Measurements from ENCODE around the gene MYH4. TPM values are rescaled to one million over a fixed set of nuclear protein-coding genes. Genes with fewer than 3 reads are reported as not detected.

The MYH4 gene
- not detected for polyA plus RNA-seq (2012; ENCODE audit: insufficient read length, low read depth)

DNA sequence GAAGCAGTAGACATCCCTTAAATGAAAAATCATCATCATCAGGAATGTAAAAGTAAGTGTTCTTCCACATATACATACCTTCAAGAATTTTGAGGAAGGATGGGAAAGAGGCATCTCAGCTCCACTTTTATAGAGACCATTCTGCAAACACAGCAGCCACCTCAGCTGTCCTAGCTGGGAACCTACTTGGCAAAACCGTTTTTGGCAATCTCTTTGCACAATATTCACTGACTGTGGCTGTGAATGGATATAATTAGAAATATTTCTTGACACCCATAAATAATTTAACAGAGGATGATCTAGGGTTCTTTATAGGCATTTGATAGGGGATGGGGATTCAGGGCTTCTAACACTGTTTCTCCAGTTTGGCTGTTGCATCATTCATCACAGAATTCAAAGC lies at the start of gene MYH4:
MYH4 (minus strand) TSS at position 101 of the 400 bp plus-strand sequence. CDS start 2,814 bp downstream, outside the sequence.
- TF ChIP-seq TAF1 (IDR thresholded peaks at IDR 0.05; ENCODE audit: borderline replicate concordance, insufficient read depth, low read length) (no peak), SIN3A (IDR thresholded peaks at IDR 0.05; ENCODE audit: borderline replicate concordance, insufficient read depth, low read length) (no peak), FOXP2 (optimal IDR thresholded peaks at IDR 0.05; ENCODE audit: borderline replicate concordance, extremely low read depth, extremely low read length, insufficient read depth) (no peak), POLR2AphosphoS5 (IDR thresholded peaks at IDR 0.05; ENCODE audit: low read depth, low read length) (no peak)
- TF ChIP-seq, protein P1, sequence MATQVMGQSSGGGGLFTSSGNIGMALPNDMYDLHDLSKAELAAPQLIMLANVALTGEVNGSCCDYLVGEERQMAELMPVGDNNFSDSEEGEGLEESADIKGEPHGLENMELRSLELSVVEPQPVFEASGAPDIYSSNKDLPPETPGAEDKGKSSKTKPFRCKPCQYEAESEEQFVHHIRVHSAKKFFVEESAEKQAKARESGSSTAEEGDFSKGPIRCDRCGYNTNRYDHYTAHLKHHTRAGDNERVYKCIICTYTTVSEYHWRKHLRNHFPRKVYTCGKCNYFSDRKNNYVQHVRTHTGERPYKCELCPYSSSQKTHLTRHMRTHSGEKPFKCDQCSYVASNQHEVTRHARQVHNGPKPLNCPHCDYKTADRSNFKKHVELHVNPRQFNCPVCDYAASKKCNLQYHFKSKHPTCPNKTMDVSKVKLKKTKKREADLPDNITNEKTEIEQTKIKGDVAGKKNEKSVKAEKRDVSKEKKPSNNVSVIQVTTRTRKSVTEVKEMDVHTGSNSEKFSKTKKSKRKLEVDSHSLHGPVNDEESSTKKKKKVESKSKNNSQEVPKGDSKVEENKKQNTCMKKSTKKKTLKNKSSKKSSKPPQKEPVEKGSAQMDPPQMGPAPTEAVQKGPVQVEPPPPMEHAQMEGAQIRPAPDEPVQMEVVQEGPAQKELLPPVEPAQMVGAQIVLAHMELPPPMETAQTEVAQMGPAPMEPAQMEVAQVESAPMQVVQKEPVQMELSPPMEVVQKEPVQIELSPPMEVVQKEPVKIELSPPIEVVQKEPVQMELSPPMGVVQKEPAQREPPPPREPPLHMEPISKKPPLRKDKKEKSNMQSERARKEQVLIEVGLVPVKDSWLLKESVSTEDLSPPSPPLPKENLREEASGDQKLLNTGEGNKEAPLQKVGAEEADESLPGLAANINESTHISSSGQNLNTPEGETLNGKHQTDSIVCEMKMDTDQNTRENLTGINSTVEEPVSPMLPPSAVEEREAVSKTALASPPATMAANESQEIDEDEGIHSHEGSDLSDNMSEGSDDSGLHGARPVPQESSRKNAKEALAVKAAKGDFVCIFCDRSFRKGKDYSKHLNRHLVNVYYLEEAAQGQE (IDR thresholded peaks at IDR 0.05; ENCODE audit: insufficient read depth in 1 of 2, low read depth in 2 of 2, low read length in 2 of 2) = no peak

DNA sequence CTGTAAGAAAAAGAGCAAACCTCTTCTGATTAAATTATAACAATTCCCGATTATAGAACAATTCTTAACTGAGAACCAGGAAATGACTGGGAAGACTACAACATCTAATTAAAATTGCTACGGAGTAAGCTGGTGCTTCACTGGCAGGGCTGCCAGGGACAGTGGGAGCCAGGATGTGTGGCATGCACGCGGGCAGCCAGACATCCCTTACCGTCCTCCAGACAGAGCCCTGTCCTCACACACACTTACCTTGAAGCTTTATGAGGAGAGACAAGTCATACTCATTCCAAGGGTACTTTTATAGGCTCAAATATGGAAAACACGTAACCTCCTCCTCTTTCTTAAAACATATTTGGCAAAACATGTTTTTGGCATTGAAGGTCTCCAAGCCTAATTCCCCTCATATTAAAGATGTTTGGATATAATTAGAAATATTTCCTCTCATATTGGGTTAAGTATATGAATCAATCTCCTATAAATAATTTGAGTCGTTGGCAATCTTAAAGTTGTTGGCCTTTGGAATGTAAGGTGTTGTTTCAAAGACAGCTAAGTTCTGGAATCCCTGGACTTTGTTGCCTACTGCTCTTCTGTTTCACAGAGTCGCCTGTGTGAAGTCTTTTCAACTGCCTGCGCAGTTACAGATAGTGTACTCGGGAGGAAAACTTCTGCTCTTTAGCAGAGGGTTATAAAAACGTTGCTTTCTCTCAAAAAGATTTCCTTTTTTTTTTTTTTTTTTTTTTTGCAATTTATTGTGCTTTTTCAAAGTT lies 49.1 kb upstream of the MYH4 start, which contains the start of gene MYH1:
MYH1 (minus strand) TSS at position 272 of the 767 bp plus-strand sequence. CDS start 1,900 bp downstream, outside the sequence.
- TF ChIP-seq POLR2AphosphoS5 (IDR thresholded peaks at IDR 0.05; ENCODE audit: low read depth, low read length) = no peak
- TF ChIP-seq FOXP2 (optimal IDR thresholded peaks at IDR 0.05; ENCODE audit: borderline replicate concordance, extremely low read depth, extremely low read length, insufficient read depth) = no peak
- no peak for TF ChIP-seq TAF1 (IDR thresholded peaks at IDR 0.05; ENCODE audit: borderline replicate concordance, insufficient read depth, low read length)
- TF ChIP-seq SIN3A (IDR thresholded peaks at IDR 0.05; ENCODE audit: borderline replicate concordance, insufficient read depth, low read length) = no peak
- TF ChIP-seq, protein P1 (IDR thresholded peaks at IDR 0.05; ENCODE audit: insufficient read depth in 1 of 2, low read depth in 2 of 2, low read length in 2 of 2) = no peak

DNA sequence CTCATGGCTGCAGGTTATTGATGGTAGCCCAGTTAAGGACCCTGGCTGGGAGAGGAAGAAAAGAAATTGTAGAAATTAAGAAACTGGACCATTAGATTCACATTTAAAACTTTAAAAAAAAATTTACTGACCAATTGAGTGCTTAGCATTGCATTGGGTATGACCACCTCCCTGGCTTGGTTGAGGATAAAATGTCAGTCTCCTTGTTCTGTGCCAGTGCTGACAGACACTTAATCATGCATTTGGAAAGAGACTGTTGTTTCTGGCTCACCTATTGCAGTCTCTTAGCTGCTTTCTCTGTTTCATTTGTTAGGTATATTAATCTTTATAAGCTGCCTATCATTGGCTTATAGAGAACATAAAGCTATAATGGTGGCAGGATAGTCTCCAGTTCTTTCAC lies 47.3 kb upstream of the MYH4 start:
- TF ChIP-seq FOXP2 (optimal IDR thresholded peaks at IDR 0.05; ENCODE audit: borderline replicate concordance, extremely low read depth, extremely low read length, insufficient read depth) = no peak
- no peak for TF ChIP-seq SIN3A (IDR thresholded peaks at IDR 0.05; ENCODE audit: borderline replicate concordance, insufficient read depth, low read length)
- TF ChIP-seq TAF1 (IDR thresholded peaks at IDR 0.05; ENCODE audit: borderline replicate concordance, insufficient read depth, low read length) = no peak
- no peak for TF ChIP-seq POLR2AphosphoS5 (IDR thresholded peaks at IDR 0.05; ENCODE audit: low read depth, low read length)
- TF ChIP-seq, protein P1 (IDR thresholded peaks at IDR 0.05; ENCODE audit: insufficient read depth in 1 of 2, low read depth in 2 of 2, low read length in 2 of 2) = no peak

DNA sequence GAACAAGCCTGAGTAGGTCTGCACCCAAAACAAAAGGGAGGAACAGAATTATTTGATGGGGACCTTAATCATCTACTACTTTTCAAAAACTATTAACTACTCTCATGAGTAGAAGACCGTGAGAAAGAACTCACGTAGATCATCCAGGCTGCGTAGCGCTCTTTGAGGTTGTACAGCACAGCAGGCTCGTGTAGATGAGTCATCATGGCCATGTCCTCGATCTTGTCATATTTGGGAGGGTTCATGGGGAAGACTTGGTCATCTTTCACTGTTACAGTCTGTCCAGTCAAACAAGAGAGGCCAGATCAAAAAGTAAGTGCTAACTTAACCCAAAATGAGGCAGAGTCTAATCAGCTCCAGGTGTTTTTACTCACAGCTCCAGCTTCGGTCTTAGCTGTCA lies 46.7 kb upstream of the MYH4 start:
- no peak for TF ChIP-seq SIN3A (IDR thresholded peaks at IDR 0.05; ENCODE audit: borderline replicate concordance, insufficient read depth, low read length)
- TF ChIP-seq TAF1 (IDR thresholded peaks at IDR 0.05; ENCODE audit: borderline replicate concordance, insufficient read depth, low read length) = no peak
- TF ChIP-seq, protein P1 (IDR thresholded peaks at IDR 0.05; ENCODE audit: insufficient read depth in 1 of 2, low read depth in 2 of 2, low read length in 2 of 2) = no peak
- no peak for TF ChIP-seq FOXP2 (optimal IDR thresholded peaks at IDR 0.05; ENCODE audit: borderline replicate concordance, extremely low read depth, extremely low read length, insufficient read depth)
- no peak for TF ChIP-seq POLR2AphosphoS5 (IDR thresholded peaks at IDR 0.05; ENCODE audit: low read depth, low read length)
